Measurements from ENCODE around the gene SNX2. TPM values are rescaled to one million over a fixed set of nuclear protein-coding genes. Genes with fewer than 3 reads are reported as not detected.
A peak's percentile ranks its signal among the peaks of the same experiment; 100 is the strongest.

SNX2 gene
- total RNA-seq, 2 experiments from 2014 or later, result 46.0 to 46.5 TPM

GRCh38 chr5:122766130-122766529 lies 8.8 kb upstream of the SNX2 start:
- TF ChIP-seq CTCF (IDR thresholded peaks at IDR 0.05), result no peak
- Mint-ChIP-seq H3K27me3 (no peaks in the 10 kb centered on the region), H3K4me3 (no peak overlapping the region), H3K4me1 (ENCODE audit: low read depth) (no peaks in the 10 kb centered on the region), H3K27ac (no peak overlapping the region), H3K9me3 (no peaks in the 10 kb centered on the region), H3K36me3 (ENCODE audit: low read depth) (no peaks in the 10 kb centered on the region)
- no peak for ATAC-seq (ENCODE audit: poor library complexity)
- DNase-seq, result no peak
- CTCF ChIA-PET, result interaction anchor here (0.9 kb wide), 1 partner anchor 12 kb away, joined by 6 read pairs; no protein-coding TSS in a partner anchor
- H3K27ac ChIP-seq (ENCODE audit: low read depth in 1 of 2, low read length in 2 of 2), result no peak overlapping the region
- H3K4me1 ChIP-seq (ENCODE audit: insufficient read depth, low read length), result no peaks in the 10 kb centered on the region
- H3K27me3 ChIP-seq (ENCODE audit: control insufficient read depth in 1 of 2, insufficient read depth in 2 of 2, low read length in 2 of 2), result no peaks in the 10 kb centered on the region
- intact Hi-C loops (cut with DNase I, micrococcal nuclease), result no loop called here
- no peaks in the 10 kb centered on the region for H3K9me3 ChIP-seq (ENCODE audit: control insufficient read depth in 1 of 2, insufficient read depth in 1 of 2, low read length in 2 of 2)
- H3K4me3 ChIP-seq (ENCODE audit: low read length), result no peak overlapping the region
- POLR2A ChIA-PET, result no interaction called here
- H3K36me3 ChIP-seq (ENCODE audit: insufficient read depth, low read length), result no peaks in the 10 kb centered on the region

GRCh38 chr5:122770477-122770876 lies 4.4 kb upstream of the SNX2 start:
- H3K9me3 ChIP-seq (ENCODE audit: control insufficient read depth in 1 of 2, insufficient read depth in 1 of 2, low read length in 2 of 2), result no peaks in the 10 kb centered on the region
- H3K36me3 Mint-ChIP-seq (ENCODE audit: low read depth), result peaks cover 5% of the 10 kb centered on the region
- peaks cover 19% of the 10 kb centered on the region for H3K4me1 Mint-ChIP-seq (ENCODE audit: low read depth)
- CTCF ChIA-PET, result no interaction called here
- H3K27me3 Mint-ChIP-seq, result no peaks in the 10 kb centered on the region
- no peaks in the 10 kb centered on the region for H3K36me3 ChIP-seq (ENCODE audit: insufficient read depth, low read length)
- intact Hi-C loops (cut with DNase I, micrococcal nuclease), result loop anchor here (5.0 to 10.0 kb wide), 3 partner anchors 74 to 742 kb away; partner anchors contain the start of genes CEP120 (in 1 of the 2), CSNK1G3 (in 1 of the 2) and SNX24 (in 1 of the 2)
- peaks cover 4% of the 10 kb centered on the region for H3K4me1 ChIP-seq (ENCODE audit: insufficient read depth, low read length)
- H3K27me3 ChIP-seq (ENCODE audit: control insufficient read depth in 1 of 2, insufficient read depth in 2 of 2, low read length in 2 of 2), result no peaks in the 10 kb centered on the region
- no peak overlapping the region for H3K4me3 ChIP-seq (ENCODE audit: low read length)
- POLR2A ChIA-PET, result no interaction called here
- ATAC-seq (ENCODE audit: poor library complexity) (no peak), DNase-seq (no peak)
- no peak overlapping the region for H3K27ac Mint-ChIP-seq
- no peak overlapping the region for H3K27ac ChIP-seq (ENCODE audit: low read depth in 1 of 2, low read length in 2 of 2)
- no peak for TF ChIP-seq CTCF (IDR thresholded peaks at IDR 0.05)
- H3K9me3 Mint-ChIP-seq, result no peaks in the 10 kb centered on the region
- H3K4me3 Mint-ChIP-seq, result no peak overlapping the region

- H3K4me3 Mint-ChIP-seq, result no peak overlapping the region
- TF ChIP-seq CTCF (IDR thresholded peaks at IDR 0.05), result no peak
Measured at GRCh38 chr5:122772446-122772845, 2.4 kb upstream of the SNX2 start.

More at GRCh38 chr5:122772446-122772845, 2.4 kb upstream of the SNX2 start:
- H3K4me3 ChIP-seq (ENCODE audit: low read length), result no peak overlapping the region
- H3K9me3 ChIP-seq (ENCODE audit: control insufficient read depth in 1 of 2, insufficient read depth in 1 of 2, low read length in 2 of 2), result no peaks in the 10 kb centered on the region
- no peaks in the 10 kb centered on the region for H3K9me3 Mint-ChIP-seq
- H3K4me1 ChIP-seq (ENCODE audit: insufficient read depth, low read length), result peaks cover 7% of the 10 kb centered on the region
- H3K27me3 Mint-ChIP-seq, result no peaks in the 10 kb centered on the region
- peaks cover 37% of the 10 kb centered on the region for H3K4me1 Mint-ChIP-seq (ENCODE audit: low read depth)
- H3K27ac Mint-ChIP-seq, result peak overlapping the region; percentile 95
- no peak overlapping the region for H3K27ac ChIP-seq (ENCODE audit: low read depth in 1 of 2, low read length in 2 of 2)
- no peaks in the 10 kb centered on the region for H3K36me3 ChIP-seq (ENCODE audit: insufficient read depth, low read length)
- intact Hi-C loops (cut with DNase I, micrococcal nuclease), result loop anchor here (5.0 to 10.0 kb wide), 3 partner anchors 72 to 740 kb away; partner anchors contain the start of genes CEP120 (in 1 of the 2), CSNK1G3 (in 1 of the 2) and SNX24 (in 1 of the 2)
- peaks cover 10% of the 10 kb centered on the region for H3K36me3 Mint-ChIP-seq (ENCODE audit: low read depth)
- ATAC-seq (ENCODE audit: poor library complexity) (no peak), DNase-seq (no peak)
- POLR2A ChIA-PET, result interaction anchor here (1.3 kb wide), 1 partner anchor 71 kb away, joined by 5 read pairs; no protein-coding TSS in a partner anchor
- CTCF ChIA-PET, result no interaction called here
- no peaks in the 10 kb centered on the region for H3K27me3 ChIP-seq (ENCODE audit: control insufficient read depth in 1 of 2, insufficient read depth in 2 of 2, low read length in 2 of 2)

Measured in CD4-positive, alpha-beta T cell (primary cell).